ENCODE results near the gene GNAI1.

GRCh38 chr7:80204919-80205318, 70.3 kb downstream of the GNAI1 start:
- TF ChIP-seq CTCF (IDR thresholded peaks at IDR 0.05) (no peak), EZH2 (IDR thresholded peaks at IDR 0.05; ENCODE audit: borderline replicate concordance, insufficient read depth, low read depth, low read length, poor library complexity, severe bottlenecking) (no peak)

Data from B cell (primary cell).